Liver (tissue), 3 donors: ENCODE data around the gene ADAR.

Experiments
- RAD21 ChIP-seq, 2 donors: IDR thresholded peaks; 2 replicates each; pipeline ENCODE4 v1.6.1; 2016; ENCODE audit warnings: antibody characterized with exemption in 2 of 2, mild to moderate bottlenecking in 2 of 2
- TF ChIP-seq, protein P1 (sequence below): fragments of 150-350 bp; IDR thresholded peaks from 2 replicates; pipeline ENCODE4 v1.5.1; 2017; ENCODE audit warnings: improper control_type of control experiment, low read depth, low read length; ENCODE audit not compliant: missing input control
- donor health status: healthy.
- donor health status: healthy.

DNA sequence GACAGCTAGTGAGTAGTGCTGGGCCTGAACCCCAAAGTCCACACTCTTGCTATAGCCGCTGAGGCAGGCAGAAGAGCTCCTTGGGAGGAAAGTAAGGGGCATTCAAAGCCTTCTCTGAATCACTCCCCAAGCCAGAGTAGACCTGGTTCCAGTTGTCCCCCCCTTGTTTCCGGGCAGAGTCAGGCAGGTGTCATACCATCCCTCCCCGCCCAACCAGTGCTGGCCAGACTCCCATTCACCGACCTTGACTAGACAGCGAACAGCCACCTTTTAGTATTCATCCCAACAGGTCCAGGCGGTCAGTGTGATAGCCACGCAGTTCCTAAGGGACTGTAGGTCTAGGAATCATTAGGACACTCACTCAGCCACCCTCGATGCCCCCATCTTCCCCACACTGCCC, 28.6 kb downstream of the ADAR start:
- TF ChIP-seq RAD21 (IDR thresholded peaks at IDR 0.05): no peak
- TF ChIP-seq, protein P1, sequence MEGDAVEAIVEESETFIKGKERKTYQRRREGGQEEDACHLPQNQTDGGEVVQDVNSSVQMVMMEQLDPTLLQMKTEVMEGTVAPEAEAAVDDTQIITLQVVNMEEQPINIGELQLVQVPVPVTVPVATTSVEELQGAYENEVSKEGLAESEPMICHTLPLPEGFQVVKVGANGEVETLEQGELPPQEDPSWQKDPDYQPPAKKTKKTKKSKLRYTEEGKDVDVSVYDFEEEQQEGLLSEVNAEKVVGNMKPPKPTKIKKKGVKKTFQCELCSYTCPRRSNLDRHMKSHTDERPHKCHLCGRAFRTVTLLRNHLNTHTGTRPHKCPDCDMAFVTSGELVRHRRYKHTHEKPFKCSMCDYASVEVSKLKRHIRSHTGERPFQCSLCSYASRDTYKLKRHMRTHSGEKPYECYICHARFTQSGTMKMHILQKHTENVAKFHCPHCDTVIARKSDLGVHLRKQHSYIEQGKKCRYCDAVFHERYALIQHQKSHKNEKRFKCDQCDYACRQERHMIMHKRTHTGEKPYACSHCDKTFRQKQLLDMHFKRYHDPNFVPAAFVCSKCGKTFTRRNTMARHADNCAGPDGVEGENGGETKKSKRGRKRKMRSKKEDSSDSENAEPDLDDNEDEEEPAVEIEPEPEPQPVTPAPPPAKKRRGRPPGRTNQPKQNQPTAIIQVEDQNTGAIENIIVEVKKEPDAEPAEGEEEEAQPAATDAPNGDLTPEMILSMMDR: no peak
